GM10248 (cell line): ENCODE data around the gene FYB2.

Source experiments
- CTCF ChIA-PET: fragments of 300-600 bp; sonication (Branson Sonifier 250); formaldehyde crosslinking; extraction: SDS; loops from one replicate; lab custom pipeline; 2021; ENCODE audit warnings: antibody characterized with exemption; lab: Yijun Ruan, JAX
- POLR2A ChIA-PET: fragments of 350-650 bp; sonication (Branson Sonifier 250); formaldehyde crosslinking; extraction: SDS; loops from one replicate; lab custom pipeline; 2020; ENCODE audit warnings: antibody characterized with exemption; lab: Yijun Ruan, JAX
- DNase-seq: peaks from one replicate; pipeline ENCODE4 v3.0.0; 2012; ENCODE audit errors: extremely low spot score
- TF ChIP-seq, protein P1 (sequence below): IDR thresholded peaks from 2 replicates; pipeline ENCODE4 v1.5.1; 2012; ENCODE audit warnings: mild to moderate bottlenecking, low read depth; ENCODE audit errors: extremely low read depth, missing control alignments, control extremely low read depth

Gene FYB2

GRCh38 chr1:56671542-56671941 is 147.7 kb downstream of the FYB2 start:
- no peak for DNase-seq
- ChIA-PET CTCF (no interaction called here), POLR2A (no interaction called here)
- TF ChIP-seq, protein P1, sequence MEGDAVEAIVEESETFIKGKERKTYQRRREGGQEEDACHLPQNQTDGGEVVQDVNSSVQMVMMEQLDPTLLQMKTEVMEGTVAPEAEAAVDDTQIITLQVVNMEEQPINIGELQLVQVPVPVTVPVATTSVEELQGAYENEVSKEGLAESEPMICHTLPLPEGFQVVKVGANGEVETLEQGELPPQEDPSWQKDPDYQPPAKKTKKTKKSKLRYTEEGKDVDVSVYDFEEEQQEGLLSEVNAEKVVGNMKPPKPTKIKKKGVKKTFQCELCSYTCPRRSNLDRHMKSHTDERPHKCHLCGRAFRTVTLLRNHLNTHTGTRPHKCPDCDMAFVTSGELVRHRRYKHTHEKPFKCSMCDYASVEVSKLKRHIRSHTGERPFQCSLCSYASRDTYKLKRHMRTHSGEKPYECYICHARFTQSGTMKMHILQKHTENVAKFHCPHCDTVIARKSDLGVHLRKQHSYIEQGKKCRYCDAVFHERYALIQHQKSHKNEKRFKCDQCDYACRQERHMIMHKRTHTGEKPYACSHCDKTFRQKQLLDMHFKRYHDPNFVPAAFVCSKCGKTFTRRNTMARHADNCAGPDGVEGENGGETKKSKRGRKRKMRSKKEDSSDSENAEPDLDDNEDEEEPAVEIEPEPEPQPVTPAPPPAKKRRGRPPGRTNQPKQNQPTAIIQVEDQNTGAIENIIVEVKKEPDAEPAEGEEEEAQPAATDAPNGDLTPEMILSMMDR, result no peak

DNA sequence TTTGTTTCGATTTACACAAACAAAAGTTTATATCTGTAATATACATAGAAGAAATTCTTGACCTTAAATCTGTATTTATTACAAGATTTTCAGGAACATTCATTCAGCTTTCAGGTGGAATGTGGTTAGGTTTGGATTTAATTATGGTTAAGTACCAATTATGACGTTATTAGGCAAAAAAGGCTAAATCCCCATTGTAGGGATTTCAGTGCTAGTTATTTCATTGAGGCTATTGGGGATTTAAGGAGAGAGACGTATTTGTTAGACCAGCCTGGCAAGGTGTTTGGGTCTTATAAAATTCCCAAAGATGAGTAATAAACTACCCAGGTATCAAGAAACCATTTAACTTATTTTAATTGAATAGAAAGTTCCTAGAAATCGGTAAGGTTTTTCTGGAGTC is 148.1 kb downstream of the FYB2 start:
- TF ChIP-seq, protein P1, result no peak
- DNase-seq, result no peak
- ChIA-PET CTCF (no interaction called here), POLR2A (no interaction called here)

DNA sequence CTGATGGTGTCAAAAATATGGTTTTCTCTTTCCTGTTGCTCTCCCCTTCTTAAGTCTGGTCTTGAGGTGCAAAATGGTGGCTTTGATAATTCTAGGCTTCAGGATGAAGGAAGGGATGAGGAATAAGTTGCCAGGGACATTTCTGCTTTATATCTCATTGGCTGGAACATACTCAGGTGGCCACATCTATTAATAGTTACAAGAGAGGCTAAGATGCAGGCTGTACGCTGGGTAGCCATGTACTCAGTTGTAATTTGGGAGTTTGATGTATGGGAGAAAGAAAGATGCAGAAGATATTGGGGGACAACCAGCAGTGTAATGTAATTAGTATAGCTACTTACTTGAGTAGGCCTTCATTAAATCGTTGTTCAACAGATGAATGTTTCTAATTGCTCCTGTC is 148.9 kb downstream of the FYB2 start:
- TF ChIP-seq, protein P1, result no peak
- CTCF ChIA-PET, result no interaction called here
- no peak for DNase-seq
- POLR2A ChIA-PET, result no interaction called here
